IMR-90 (cell line): ENCODE results near the gene EPHB6.

Source experiments
- CEBPB ChIP-seq: IDR thresholded peaks from 2 replicates; pipeline ENCODE4 v1.6.1; 2012; ENCODE audit warnings: low read depth, low read length, improper control_type of control experiment
- CTCF ChIP-seq: conservative IDR thresholded peaks from 2 replicates; pipeline ENCODE4 v1.5.1; 2012; ENCODE audit warnings: mild to moderate bottlenecking, low read depth, low read length, improper control_type of control experiment

- TF ChIP-seq CTCF (no peak), CEBPB (no peak)
Measured at GRCh38 chr7:142865766-142866165, 10.9 kb downstream of the EPHB6 start.
